Keratinocyte (primary cell): ENCODE results near the gene ZNF177. TPM values are rescaled to one million over a fixed set of nuclear protein-coding genes. Genes with fewer than 3 reads are reported as not detected.

Source experiments
- DNase-seq: peaks from one replicate; pipeline ENCODE4 v3.0.0-alpha.2; 2011; ENCODE audit warnings: low read depth, missing footprints, low spot score
- FAIRE-seq: peaks from 2 replicates; lab custom pipeline; 2011; peaks lifted over from hg19 to GRCh38; lab: Jason Lieb, UNC
- H2AFZ ChIP-seq: 2 replicates; pipeline ENCODE4 v1.6.0; 2012; ENCODE audit warnings: low read length, control low read depth, inconsistent platforms; ENCODE audit not compliant: control insufficient read depth
- H3K27ac ChIP-seq: 2 replicates; pipeline ENCODE4 v1.5.1; 2011; ENCODE audit warnings: low read length; ENCODE audit not compliant: control insufficient read depth, insufficient read depth
- H3K27me3 ChIP-seq: 3 replicates; pipeline ENCODE4 v1.6.0; 2011; ENCODE audit warnings: low read length; ENCODE audit not compliant: control insufficient read depth, insufficient read depth; ENCODE audit errors: extremely low read depth
- H3K36me3 ChIP-seq, 2 experiments: 2 replicates in 1 of 2; 3 replicates in 1 of 2; pipeline ENCODE4 v1.5.1; 2011; ENCODE audit warnings: low read length in 2 of 2, mild to moderate bottlenecking in 1 of 2; ENCODE audit not compliant: control insufficient read depth in 2 of 2, insufficient read depth in 2 of 2; ENCODE audit errors: extremely low read depth in 1 of 2
- H3K4me1 ChIP-seq: 3 replicates; pipeline ENCODE4 v1.5.1; 2011; ENCODE audit warnings: low read length; ENCODE audit not compliant: control insufficient read depth, insufficient read depth; ENCODE audit errors: extremely low read depth
- H3K4me2 ChIP-seq: 3 replicates; pipeline ENCODE4 v1.6.0; 2011; ENCODE audit warnings: low read depth, low read length; ENCODE audit not compliant: control insufficient read depth, insufficient read depth; ENCODE audit errors: extremely low read depth
- H3K4me3 ChIP-seq, 3 experiments: fragments of 200-600 bp in 1 of 3; sonication (generic) in 1 of 3; 2 replicates in 2 of 3; 3 replicates in 1 of 3; pipeline ENCODE4 v1.5.1; 2011 to 2016; ENCODE audit warnings: low read length in 3 of 3, mild to moderate bottlenecking in 3 of 3, control low read depth in 2 of 3, inconsistent platforms in 1 of 3, low read depth in 1 of 3, mixed read lengths in 1 of 3, mixed run types in 1 of 3, moderate library complexity in 1 of 3; ENCODE audit not compliant: control insufficient read depth in 2 of 3, insufficient read depth in 2 of 3; ENCODE audit errors: extremely low read depth in 1 of 3
- H3K79me2 ChIP-seq: 2 replicates; pipeline ENCODE4 v1.6.0; 2012; ENCODE audit warnings: low read length; ENCODE audit not compliant: control insufficient read depth, insufficient read depth
- H3K9ac ChIP-seq: 3 replicates; pipeline ENCODE4 v1.6.0; 2011; ENCODE audit warnings: low read length; ENCODE audit not compliant: control insufficient read depth, insufficient read depth; ENCODE audit errors: extremely low read depth
- H3K9me1 ChIP-seq: 3 replicates; pipeline ENCODE4 v1.6.0; 2011; ENCODE audit warnings: low read length; ENCODE audit not compliant: control insufficient read depth, insufficient read depth; ENCODE audit errors: extremely low read depth
- H3K9me3 ChIP-seq: 2 replicates; pipeline ENCODE4 v1.5.1; 2012; ENCODE audit warnings: low read depth, low read length; ENCODE audit not compliant: control insufficient read depth
- H4K20me1 ChIP-seq: 3 replicates; pipeline ENCODE4 v1.6.0; 2011; ENCODE audit warnings: low read length; ENCODE audit not compliant: control insufficient read depth, insufficient read depth; ENCODE audit errors: extremely low read depth
- CTCF ChIP-seq, 3 experiments: IDR thresholded peaks in 1 of 3; conservative IDR thresholded peaks in 1 of 3; optimal IDR thresholded peaks in 1 of 3; 2 replicates in 2 of 3; 3 replicates in 1 of 3; pipeline versions ENCODE3 to v1.5.1; 2011; ENCODE audit warnings: low read length in 3 of 3, mild to moderate bottlenecking in 3 of 3, moderate library complexity in 2 of 3, control low read depth in 1 of 3, inconsistent platforms in 1 of 3; ENCODE audit not compliant: insufficient read depth in 2 of 3; ENCODE audit errors: extremely low read depth in 1 of 3
- EZH2 ChIP-seq: IDR thresholded peaks from one replicate; pipeline ENCODE4 v1.6.1; 2012; ENCODE audit warnings: inconsistent platforms, mild to moderate bottlenecking, low read length, moderate library complexity
- dilution Hi-C: fragments of 300-500 bp; cut with MboI; formaldehyde crosslinking; loops from one replicate; pipeline ENCODE4 v1.7.0; 2020; ENCODE audit warnings: low sequenced_read_pairs; ENCODE audit not compliant: extremely low pct_ligation_motif_present
- polyA plus RNA-seq, 5 experiments: library from polyadenylated mRNA; depleted of rRNA in 3 of 5; stranded (reverse) in 3 of 5; stranded (forward) in 1 of 5; unstranded in 1 of 5; fragments of >200 nt; gene quantifications; 1 replicate in 1 of 5; 2 replicates in 3 of 5; 3 replicates in 1 of 5; pipeline versions ENCODE4 v1.2.1 to v1.2.3, GENCODE V29; 2011 to 2012; ENCODE audit warnings: missing spikeins in 2 of 5, low read depth in 1 of 5, low replicate concordance in 1 of 5

Gene ZNF177
- polyA plus RNA-seq, 1 donor (not counting 4 experiments of a cell fraction or from before 2014, with no cell fraction given), result 2.0 TPM

- no peaks in the 10 kb centered on the region for H3K4me1 ChIP-seq
- H3K36me3 ChIP-seq, result no peaks in the 10 kb centered on the region
- DNase-seq, result no peak
- no peak overlapping the region for H3K27ac ChIP-seq
- H3K79me2 ChIP-seq, result no peaks in the 10 kb centered on the region
- no peaks in the 10 kb centered on the region for H3K27me3 ChIP-seq
- TF ChIP-seq CTCF (optimal IDR thresholded peaks at IDR 0.05 in 1 of 3, IDR thresholded peaks at IDR 0.05 in 1 of 3, conservative IDR thresholded peaks at IDR 0.05 in 1 of 3; ENCODE audit: extremely low read depth in 1 of 3, insufficient read depth in 2 of 3, low read length in 3 of 3), result no peak
- TF ChIP-seq EZH2, result no peak
- no peaks in the 10 kb centered on the region for H4K20me1 ChIP-seq
- no peak overlapping the region for H3K4me2 ChIP-seq
- dilution Hi-C loops, result no loop called here
- FAIRE-seq, result no peak
- H3K4me3 ChIP-seq, result no peak overlapping the region
- H2AFZ ChIP-seq, result no peak overlapping the region
- no peak overlapping the region for H3K9ac ChIP-seq
- peaks cover 3% of the 10 kb centered on the region for H3K9me3 ChIP-seq
- no peaks in the 10 kb centered on the region for H3K9me1 ChIP-seq
These were observed 10.3 kb upstream of the ZNF177 start for GRCh38 chr19:9352505-9352904.

GRCh38 chr19:9353011-9353410, 9.8 kb upstream of the ZNF177 start:
- Histone ChIP-seq H3K4me1 (no peaks in the 10 kb centered on the region), H3K4me3 (no peak overlapping the region), H2AFZ (no peak overlapping the region), H3K9me3 (peaks cover 4% of the 10 kb centered on the region), H3K36me3 (no peaks in the 10 kb centered on the region), H3K27ac (no peak overlapping the region), H3K27me3 (no peaks in the 10 kb centered on the region), H3K9ac (no peak overlapping the region), H3K4me2 (no peak overlapping the region), H4K20me1 (no peaks in the 10 kb centered on the region), H3K79me2 (no peaks in the 10 kb centered on the region), H3K9me1 (no peaks in the 10 kb centered on the region)
- FAIRE-seq, result no peak
- no peak for TF ChIP-seq CTCF (optimal IDR thresholded peaks at IDR 0.05 in 1 of 3, IDR thresholded peaks at IDR 0.05 in 1 of 3, conservative IDR thresholded peaks at IDR 0.05 in 1 of 3; ENCODE audit: extremely low read depth in 1 of 3, insufficient read depth in 2 of 3, low read length in 3 of 3)
- no peak for TF ChIP-seq EZH2
- DNase-seq, result no peak
- dilution Hi-C loops, result no loop called here
